NCI-H82 (cell line): ENCODE measurements around the gene LRP8.

ENCODE experiments used
- DNase-seq: peaks from one replicate; lab custom pipeline; 2025; lab: John Stamatoyannopoulos, UW

The LRP8 gene

GRCh38 chr1:53359934-53360276, 32.0 kb upstream of the LRP8 start:
- DNase-seq, result no peak

GRCh38 chr1:53359225-53359933, 31.5 kb upstream of the LRP8 start:
- DNase-seq, result no peak

DNA sequence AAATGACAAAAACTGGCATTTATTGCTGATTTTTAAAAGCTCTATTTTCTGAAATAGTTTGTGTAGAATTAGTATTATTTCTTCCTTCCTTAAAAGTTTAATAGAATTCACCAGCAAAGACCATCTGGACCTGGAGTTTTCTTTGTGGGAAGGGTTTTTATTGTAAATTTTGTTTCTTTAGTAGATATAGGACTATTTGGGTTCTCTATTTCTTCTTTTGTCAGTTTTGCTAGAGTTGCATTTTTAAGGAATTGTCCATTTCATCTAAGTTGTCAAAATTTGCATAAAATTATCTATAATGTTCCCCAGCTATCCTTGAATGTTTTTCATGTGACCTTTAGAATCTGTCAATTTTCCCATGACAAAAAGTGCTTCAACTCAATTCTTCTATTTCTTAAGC, 28.8 kb upstream of the LRP8 start:
- DNase-seq, result no peak

GRCh38 chr1:53354119-53354518, 26.2 kb upstream of the LRP8 start:
- no peak for DNase-seq

DNA sequence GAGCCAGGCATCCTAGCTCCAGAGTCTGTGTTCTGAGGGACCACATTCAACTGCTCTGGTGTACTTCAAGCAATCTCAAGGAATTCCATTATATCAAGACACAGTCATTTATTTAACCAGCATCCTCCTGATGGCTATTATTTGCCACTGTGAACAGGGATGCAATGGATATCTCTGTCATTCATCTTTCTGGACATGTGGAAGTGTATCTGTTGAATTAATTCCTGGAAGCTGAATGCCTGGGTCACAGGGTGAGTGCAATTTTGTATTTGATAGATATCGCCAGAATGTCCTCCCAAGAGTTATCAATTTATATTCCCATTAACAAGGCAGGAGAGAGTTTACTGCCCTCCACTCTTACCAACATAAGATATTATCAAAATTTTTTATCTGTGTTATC, 24.7 kb upstream of the LRP8 start:
- no peak for DNase-seq

GRCh38 chr1:53350853-53351767, 23.2 kb upstream of the LRP8 start:
- DNase-seq, result no peak

DNA sequence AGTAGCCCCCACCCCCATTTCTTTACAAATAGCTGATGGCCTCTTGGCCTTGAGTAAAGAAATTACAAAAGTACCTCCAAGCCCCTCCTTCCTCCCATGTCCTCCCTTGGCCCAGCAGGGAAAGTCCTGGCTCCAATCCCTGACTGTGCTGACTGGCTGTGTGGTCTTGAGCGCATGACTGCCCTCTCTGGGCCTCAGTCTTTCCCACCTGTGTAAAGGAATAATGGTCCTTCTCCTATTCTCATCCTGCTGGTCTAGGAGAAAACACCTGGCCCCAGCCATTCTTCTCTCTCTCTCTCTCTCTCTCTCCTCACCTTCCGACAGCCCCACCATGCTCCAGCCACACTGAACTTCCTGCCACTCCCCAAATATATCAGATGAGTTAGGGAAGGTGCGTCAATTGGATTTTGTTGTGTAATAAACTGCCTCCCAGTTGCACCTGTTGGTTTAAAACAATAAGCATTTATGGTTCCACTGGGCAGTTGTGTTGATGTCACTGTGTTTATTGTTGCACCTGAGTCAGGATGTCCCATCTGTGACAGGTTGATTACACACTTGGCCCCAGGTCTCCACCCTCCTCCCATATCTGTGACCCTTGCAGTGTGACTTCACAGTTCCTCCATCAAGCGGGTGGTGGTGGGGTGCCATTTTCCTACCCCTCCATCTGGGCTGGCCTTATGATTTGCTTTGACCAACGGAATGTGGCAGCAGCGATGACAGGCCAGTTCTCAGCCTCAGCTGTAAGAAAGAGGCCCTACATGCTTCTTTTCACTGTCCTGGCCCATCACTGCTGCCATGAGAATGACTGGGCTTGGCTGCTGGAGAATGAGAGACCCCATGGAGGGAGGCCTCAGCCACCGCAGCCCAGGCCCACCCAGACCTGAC, 22.3 kb upstream of the LRP8 start:
- no peak for DNase-seq

- no peak for DNase-seq
Measured at GRCh38 chr1:53349369-53349835, 21.5 kb upstream of the LRP8 start.

- DNase-seq, result no peak
Measured at GRCh38 chr1:53348486-53349368, 20.9 kb upstream of the LRP8 start.

DNA sequence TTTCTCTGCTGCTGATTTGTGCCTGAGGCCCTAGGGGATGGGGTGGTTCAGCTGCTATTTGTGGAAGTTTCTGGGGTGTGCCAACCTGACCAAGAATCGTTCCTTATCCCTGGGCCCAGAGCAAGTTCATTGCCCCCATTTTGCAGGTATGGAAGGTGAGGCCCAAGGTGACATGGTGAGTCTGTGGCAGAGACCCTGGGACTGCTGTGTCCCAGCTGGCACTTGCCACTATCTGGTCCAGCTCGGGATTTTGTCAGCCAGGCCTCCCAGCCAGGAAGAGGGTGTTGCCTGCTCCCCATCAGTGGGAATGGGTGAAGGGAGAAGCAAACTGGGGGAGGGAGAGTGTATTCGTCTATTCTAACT, 18.9 kb upstream of the LRP8 start:
- no peak for DNase-seq

DNA sequence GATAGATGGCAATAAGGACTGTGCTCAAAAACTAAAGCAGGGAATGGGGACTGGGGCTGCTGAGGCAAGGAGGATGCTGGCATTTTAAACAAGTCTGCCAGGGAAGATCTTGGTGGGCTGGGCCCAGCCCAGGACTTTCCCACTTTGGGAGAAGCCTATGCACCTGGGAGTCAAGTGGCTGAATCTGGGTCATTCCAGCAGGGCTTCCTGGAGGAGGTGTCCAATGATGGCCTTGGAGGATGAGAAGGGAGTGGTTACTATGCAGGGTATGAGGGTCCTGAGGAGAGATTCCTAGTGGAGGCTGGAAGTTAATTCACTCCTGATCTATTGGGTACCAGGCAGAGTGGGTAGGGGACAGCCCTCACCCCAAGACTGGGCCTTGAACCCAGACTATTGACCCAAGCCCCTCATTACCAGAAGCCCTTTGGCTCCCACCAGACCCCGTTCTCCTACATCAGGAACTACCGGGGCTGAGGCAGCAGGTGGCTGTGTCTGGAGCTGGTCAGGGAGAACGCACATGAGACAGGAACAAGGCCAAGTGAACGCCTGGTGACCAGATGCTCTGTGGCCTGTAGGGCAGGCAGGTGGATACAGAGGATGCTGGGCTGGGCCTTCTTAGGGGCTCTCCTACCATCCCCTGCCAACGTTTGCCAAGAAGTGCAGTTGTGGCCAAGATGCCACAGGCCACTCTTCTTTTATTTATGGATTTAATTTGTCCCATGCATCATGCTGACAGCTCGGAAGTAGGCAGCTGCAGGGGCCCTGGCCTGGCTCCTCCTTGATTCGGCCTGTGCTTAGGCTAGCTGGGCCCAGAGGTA, 18.3 kb upstream of the LRP8 start:
- no peak for DNase-seq

- no peak for DNase-seq
Measured at GRCh38 chr1:53344921-53345838, 17.3 kb upstream of the LRP8 start.

- no peak for DNase-seq
Measured at GRCh38 chr1:53343831-53344668, 16.2 kb upstream of the LRP8 start.

- no peak for DNase-seq
Measured at GRCh38 chr1:53342735-53343470, 15.0 kb upstream of the LRP8 start.

GRCh38 chr1:53341961-53342707, 14.3 kb upstream of the LRP8 start:
- no peak for DNase-seq

- no peak for DNase-seq
Measured at GRCh38 chr1:53341521-53341895, 13.6 kb upstream of the LRP8 start.
